ENCODE data around the gene MST1R.

MST1R gene

DNA sequence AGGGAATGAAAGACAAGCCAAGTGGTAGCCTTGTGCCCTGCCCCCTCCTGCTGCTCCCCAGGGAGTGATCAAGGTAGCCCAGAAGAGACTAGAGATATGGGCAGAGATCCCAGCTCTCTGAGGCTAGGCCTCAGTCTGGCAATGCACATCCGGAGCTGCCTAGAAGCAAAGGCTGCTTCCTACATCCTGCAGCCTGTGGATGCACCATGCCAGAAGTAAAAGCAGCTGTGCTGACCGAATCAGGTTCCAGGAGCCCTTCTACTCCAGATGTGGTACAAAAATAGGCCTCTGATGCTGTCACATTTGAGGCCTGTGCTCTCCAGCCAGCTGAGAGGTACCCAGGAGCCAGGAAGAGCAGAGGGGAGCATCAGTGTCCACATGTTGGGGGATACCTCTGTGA, 63.3 kb downstream of the MST1R start:
- Histone ChIP-seq H3K27me3 (replicated peaks; ENCODE audit: control insufficient read depth, insufficient read depth, low read length) (no peaks in the 10 kb centered on the region), H3K36me3 (ENCODE audit: control insufficient read depth, insufficient read depth, low read length) (peaks cover 19% of the 10 kb centered on the region), H3K4me3 (replicated peaks; ENCODE audit: low read depth, low read length) (no peak overlapping the region)
- no peak for TF ChIP-seq CTCF (IDR thresholded peaks at IDR 0.05; ENCODE audit: insufficient read depth, low read length, poor library complexity, severe bottlenecking)
- no peak for DNase-seq (ENCODE audit: extremely low read depth, insufficient read length)

DNA sequence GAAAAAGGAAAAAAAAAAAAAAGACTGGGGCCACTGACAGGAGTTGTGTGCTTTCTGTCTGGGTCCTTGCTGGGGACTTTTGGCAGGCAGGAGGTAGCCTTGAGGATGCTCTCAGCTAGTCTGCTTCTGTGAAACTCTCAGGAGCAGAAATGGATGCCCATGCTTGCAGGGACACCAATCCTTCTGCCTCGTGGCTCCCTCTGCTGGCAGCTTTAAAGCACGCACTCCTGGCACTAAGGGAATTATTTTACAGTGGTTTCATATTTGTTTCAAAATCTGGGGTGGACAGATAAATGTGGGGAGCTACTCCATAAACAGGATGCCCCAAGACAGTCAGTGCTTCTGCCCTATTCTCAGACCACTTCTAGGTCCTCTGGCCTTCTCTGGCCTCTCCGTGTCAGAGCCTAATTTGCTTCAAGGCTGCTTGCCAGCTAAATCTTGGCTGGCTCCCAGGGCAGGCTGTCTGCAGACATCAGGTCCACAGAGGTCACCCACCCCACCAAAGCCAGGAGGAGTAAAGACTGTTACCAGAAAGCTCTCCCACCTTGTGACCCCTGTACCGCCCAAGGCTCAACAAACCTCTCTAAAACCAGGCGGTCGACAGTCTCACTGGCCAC, 64.4 kb downstream of the MST1R start:
- peak; percentile 91 for TF ChIP-seq CTCF (IDR thresholded peaks at IDR 0.05; ENCODE audit: insufficient read depth, low read length, poor library complexity, severe bottlenecking)
- Histone ChIP-seq H3K4me3 (replicated peaks; ENCODE audit: low read depth, low read length) (no peak overlapping the region), H3K27me3 (replicated peaks; ENCODE audit: control insufficient read depth, insufficient read depth, low read length) (no peaks in the 10 kb centered on the region), H3K36me3 (ENCODE audit: control insufficient read depth, insufficient read depth, low read length) (peaks cover 19% of the 10 kb centered on the region)
- DNase-seq (ENCODE audit: extremely low read depth, insufficient read length) = no peak
